ENCODE measurements around the gene SUN1.

- no peak for TF ChIP-seq EZH2 (IDR thresholded peaks at IDR 0.05; ENCODE audit: low read length, missing control alignments)
- TF ChIP-seq CTCF (conservative IDR thresholded peaks at IDR 0.05 in 1 of 2, IDR thresholded peaks at IDR 0.05 in 1 of 2; ENCODE audit: low read depth in 1 of 2, low read length in 2 of 2) = no peak
Measured at GRCh38 chr7:884191-885003, 52.1 kb downstream of the SUN1 start.

Data from fibroblast of lung (primary cell).